GM12878 (cell line): Measurements from ENCODE around the gene PACS1. TPM values are rescaled to one million over a fixed set of nuclear protein-coding genes. Genes with fewer than 3 reads are reported as not detected.

Source experiments
- ATAC-seq: fragments of 200-7000 bp; cut with Tn5 transposase; 3 replicates; pipeline ENCODE4 v1.9.1; 2020; ENCODE audit warnings: mild to moderate bottlenecking, moderate library complexity
- BruUV-seq: library from RNA; stranded (reverse); fragments of 400-500 nt; replicated peaks from 2 replicates; lab custom pipeline; 2021; lab: Mats Ljungman, UMichigan
- CTCF ChIA-PET: fragments of 300-600 bp; sonication (Branson Sonifier 250); formaldehyde crosslinking; extraction: SDS; loops from one replicate; lab custom pipeline; 2021; ENCODE audit warnings: inconsistent platforms; lab: Yijun Ruan, JAX
- POLR2A ChIA-PET: fragments of 350-600 bp; formaldehyde crosslinking; extraction: SDS; loops from one replicate; lab custom pipeline; 2021; ENCODE audit warnings: inconsistent platforms; lab: Charles Lee
- RAD21 ChIA-PET: fragments of 300-600 bp; sonication (Branson Sonifier 250); formaldehyde crosslinking; loops from one replicate; lab custom pipeline; 2023; ENCODE audit warnings: antibody characterized with exemption; ENCODE audit not compliant: unreplicated experiment; lab: Charles Lee
- SMC1A ChIA-PET: fragments of 300-600 bp; sonication (Branson Sonifier 250); formaldehyde crosslinking; loops from one replicate; lab custom pipeline; 2023; ENCODE audit not compliant: unreplicated experiment, uncharacterized antibody; lab: Charles Lee
- DNase-seq: peaks from one replicate; pipeline ENCODE4 v3.0.0-alpha.2; 2011; ENCODE audit warnings: low read depth, low spot score
- FAIRE-seq: peaks from 3 replicates; lab custom pipeline; 2011; peaks lifted over from hg19 to GRCh38; lab: Jason Lieb, UNC
- H2AFZ ChIP-seq: 2 replicates; pipeline ENCODE4 v1.6.0; 2011; ENCODE audit warnings: low read depth, low read length, control low read depth; ENCODE audit not compliant: control insufficient read depth
- H3K27ac ChIP-seq: 2 replicates; pipeline ENCODE4 v1.5.1; 2011; ENCODE audit warnings: control low read depth; ENCODE audit not compliant: control insufficient read depth, insufficient read depth
- H3K27me3 ChIP-seq, 2 experiments: replicated peaks in 1 of 2; 2 replicates each; pipeline versions ENCODE4 v1.6.0 to v1.6.1; 2011; ENCODE audit warnings: low read length in 1 of 2; ENCODE audit not compliant: control insufficient read depth in 2 of 2, insufficient read depth in 2 of 2
- H3K36me3 ChIP-seq, 2 experiments: 2 replicates each; pipeline ENCODE4 v1.5.1; 2011; ENCODE audit warnings: low read length in 1 of 2; ENCODE audit not compliant: control insufficient read depth in 2 of 2, insufficient read depth in 2 of 2
- H3K4me1 ChIP-seq: 2 replicates; pipeline ENCODE4 v1.6.1; 2011; ENCODE audit warnings: mild to moderate bottlenecking, low read length, moderate library complexity, mixed read lengths; ENCODE audit not compliant: control insufficient read depth, insufficient read depth
- H3K4me2 ChIP-seq: 2 replicates; pipeline ENCODE4 v1.6.0; 2011; ENCODE audit warnings: control low read depth; ENCODE audit not compliant: control insufficient read depth, insufficient read depth
- H3K4me3 ChIP-seq: fragments of 200-600 bp; sonication (generic); 2 replicates; pipeline ENCODE4 v1.5.1; 2016
- H3K79me2 ChIP-seq: 2 replicates; pipeline ENCODE4 v1.6.0; 2011; ENCODE audit warnings: low read length; ENCODE audit not compliant: control insufficient read depth, insufficient read depth
- H3K9ac ChIP-seq: 2 replicates; pipeline ENCODE4 v1.8.0; 2011; ENCODE audit warnings: low read length, control low read depth, mixed read lengths; ENCODE audit not compliant: control insufficient read depth, insufficient read depth
- H3K9me3 ChIP-seq: replicated peaks from 3 replicates; pipeline ENCODE4 v1.5.1; 2011; ENCODE audit warnings: mild to moderate bottlenecking, low read length; ENCODE audit not compliant: control insufficient read depth, insufficient read depth
- H4K20me1 ChIP-seq: 2 replicates; pipeline ENCODE4 v1.6.0; 2011; ENCODE audit not compliant: control insufficient read depth, insufficient read depth
- CBFB ChIP-seq: IDR thresholded peaks from 2 replicates; pipeline ENCODE4 v1.6.1; 2016; ENCODE audit warnings: antibody characterized with exemption, low read depth
- HDAC6 ChIP-seq: fragments of 200-600 bp; sonication (generic); IDR thresholded peaks from one replicate; pipeline ENCODE4 v1.8.0; 2017; ENCODE audit warnings: antibody characterized with exemption; ENCODE audit not compliant: unreplicated experiment
- POU2F2 ChIP-seq: IDR thresholded peaks from 3 replicates; pipeline ENCODE4 v1.6.1; 2011; ENCODE audit warnings: low read depth, mild to moderate bottlenecking, low read length, borderline replicate concordance
- RB1 ChIP-seq: fragments of 450-650 bp; formaldehyde crosslinking; IDR thresholded peaks from 2 replicates; pipeline ENCODE4 v1.6.1; 2017; ENCODE audit warnings: mild to moderate bottlenecking, borderline replicate concordance
- RUNX3 ChIP-seq: IDR thresholded peaks from 2 replicates; pipeline ENCODE4 v1.6.1; 2012; ENCODE audit warnings: low read length, inconsistent platforms
- SIN3A ChIP-seq: IDR thresholded peaks from 2 replicates; pipeline ENCODE4 v1.6.1; 2012; ENCODE audit warnings: low read depth, low read length, improper control_type of control experiment
- SP1 ChIP-seq: IDR thresholded peaks from one replicate; pipeline ENCODE4 v1.6.1; 2011; ENCODE audit warnings: low read depth, low read length
- ZSCAN29 ChIP-seq: fragments of 450-650 bp; IDR thresholded peaks from 2 replicates; pipeline ENCODE4 v1.6.1; 2017; ENCODE audit warnings: mild to moderate bottlenecking, moderate library complexity
- WGBS: methylation state at CpG from one replicate; pipeline ENCODE4 v1.1.6; 2016; ENCODE audit warnings: low lambda C conversion rate; ENCODE audit not compliant: insufficient replicate concordance, insufficient coverage; ENCODE audit errors: missing lambda C conversion rate; 5-methylcytosine and 5-hydroxymethylcytosine counted together
- in situ Hi-C: fragments of 300-500 bp; cut with MboI; formaldehyde crosslinking; loops from 9 replicates; pipeline ENCODE4 v1.14.3; 2018; ENCODE audit warnings: mixed read lengths
- intact Hi-C: fragments of 100-400 bp; cut with micrococcal nuclease; formaldehyde crosslinking; loops from one replicate; pipeline ENCODE4 v1.14.2; 2022; ENCODE audit not compliant: unreplicated experiment
- polyA plus RNA-seq, 11 experiments: library from polyadenylated mRNA; depleted of rRNA in 4 of 11; unstranded in 6 of 11; stranded (reverse) in 5 of 11; fragments of >200 nt; fragmentation: Nextera tagmentation in 4 of 11; fragmentation: Illumina TruSeq in 1 of 11; extraction: Ambion mirVana in 4 of 11; extraction: Trizol in 1 of 11; gene quantifications; 1 replicate in 1 of 11; 2 replicates in 10 of 11; pipeline versions ENCODE4 v1.2.1 to v1.2.3, GENCODE V29; 2011 to 2016; ENCODE audit warnings: inconsistent platforms in 2 of 11, missing spikeins in 2 of 11, low read depth in 1 of 11
- total RNA-seq, 4 experiments: library from RNA; depleted of rRNA in 3 of 4; stranded (reverse); fragments of >200 nt in 3 of 4; fragmentation: Illumina TruSeq in 1 of 4; extraction: Trizol in 1 of 4; gene quantifications; 2 replicates each; pipeline versions ENCODE4 v1.2.1 to v1.2.3, GENCODE V29; 2013 to 2021
- TF ChIP-seq, protein P1 (sequence below): IDR thresholded peaks from 2 replicates; pipeline ENCODE4 v1.6.1; 2011; ENCODE audit warnings: mild to moderate bottlenecking, low read depth, low read length, moderate library complexity; ENCODE audit not compliant: insufficient replicate concordance
- TF ChIP-seq, protein P2 (sequence below): fragments of 450-650 bp; formaldehyde crosslinking; IDR thresholded peaks from 2 replicates; pipeline ENCODE4 v1.4.0; 2020; ENCODE audit warnings: mild to moderate bottlenecking, moderate library complexity
- TF ChIP-seq, protein P3 (sequence below): IDR thresholded peaks from 2 replicates; pipeline ENCODE4 v1.6.1; 2012; ENCODE audit warnings: low read depth, low read length, improper control_type of control experiment
- TF ChIP-seq, protein P4 (sequence below): IDR thresholded peaks from 2 replicates; pipeline ENCODE4 v1.6.1; 2012; ENCODE audit warnings: mild to moderate bottlenecking, low read depth, low read length
- TF ChIP-seq, protein P5 (sequence below): IDR thresholded peaks from 2 replicates; pipeline ENCODE4 v1.6.1; 2011; ENCODE audit warnings: borderline replicate concordance, low read depth, mild to moderate bottlenecking, moderate library complexity, low read length; ENCODE audit not compliant: insufficient read depth, poor library complexity, severe bottlenecking

PACS1 gene
- total and polyA plus RNA-seq, 10 of the 15 experiments (the other 5 are each of a cell fraction or from before 2014, with no cell fraction given): 1.1 to 74.3 (median 17.9) TPM

DNA sequence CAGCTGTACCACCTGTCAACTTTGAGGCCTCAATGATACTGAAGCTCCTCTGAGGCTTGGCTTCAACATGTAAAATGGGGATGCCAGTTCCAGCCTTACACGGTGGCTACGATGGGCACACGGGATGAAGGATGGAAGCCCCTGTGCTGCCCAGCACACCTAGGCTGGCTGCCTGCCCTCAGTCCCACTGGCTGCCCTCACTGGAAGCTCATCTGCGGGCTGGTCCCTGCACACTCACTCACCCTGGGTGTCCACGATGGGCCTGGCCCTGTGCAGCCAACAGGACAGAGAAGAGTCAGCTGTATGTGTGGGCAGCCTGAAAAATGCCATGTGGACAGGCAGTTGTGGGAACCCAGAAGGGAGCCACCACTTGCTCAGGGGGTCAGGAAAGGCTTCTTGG lies 216.6 kb downstream of the PACS1 start:
- FAIRE-seq: no peak
- Histone ChIP-seq H3K4me2 (no peak overlapping the region), H3K4me3 (no peak overlapping the region), H3K9me3 (no peaks in the 10 kb centered on the region), H3K27ac (no peak overlapping the region), H3K36me3 (no peaks in the 10 kb centered on the region; a peak in 1 of 4 replicates), H3K9ac (no peak overlapping the region), H3K27me3 (peaks cover 2% of the 10 kb centered on the region in 2 experiments; a peak in 1 of 4 replicates), H3K79me2 (peaks cover 12% of the 10 kb centered on the region), H2AFZ (no peak overlapping the region), H4K20me1 (no peaks in the 10 kb centered on the region; the same call in 1 of the 2 replicates), H3K4me1 (peaks cover 22% of the 10 kb centered on the region)
- no TSS peak for BruUV-seq
- 77% methylated on average over 5 of the region's 5 CpGs for WGBS
- in situ Hi-C loops: no loop called here
- RAD21 ChIA-PET: no interaction called here
- CTCF ChIA-PET: interaction anchor here (0.6 to 1.6 kb wide), 6 partner anchors 15 to 103 kb away, joined by 3 to 8 read pairs (median 4); no protein-coding TSS in a partner anchor
- ATAC-seq: no peak
- POLR2A ChIA-PET: interaction anchor here (1.9 kb wide), 1 partner anchor 19 kb away, joined by 5 read pairs; the partner anchor contains the start of gene RAB1B
- no peak for DNase-seq
- SMC1A ChIA-PET: interaction anchor here (0.9 kb wide), 1 partner anchor 103 kb away, joined by 3 read pairs; no protein-coding TSS in a partner anchor
- intact Hi-C loops: no loop called here
- TF ChIP-seq, protein P1, sequence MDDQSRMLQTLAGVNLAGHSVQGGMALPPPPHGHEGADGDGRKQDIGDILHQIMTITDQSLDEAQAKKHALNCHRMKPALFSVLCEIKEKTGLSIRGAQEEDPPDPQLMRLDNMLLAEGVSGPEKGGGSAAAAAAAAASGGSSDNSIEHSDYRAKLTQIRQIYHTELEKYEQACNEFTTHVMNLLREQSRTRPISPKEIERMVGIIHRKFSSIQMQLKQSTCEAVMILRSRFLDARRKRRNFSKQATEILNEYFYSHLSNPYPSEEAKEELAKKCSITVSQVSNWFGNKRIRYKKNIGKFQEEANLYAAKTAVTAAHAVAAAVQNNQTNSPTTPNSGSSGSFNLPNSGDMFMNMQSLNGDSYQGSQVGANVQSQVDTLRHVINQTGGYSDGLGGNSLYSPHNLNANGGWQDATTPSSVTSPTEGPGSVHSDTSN: no peak
- TF ChIP-seq, protein P2, sequence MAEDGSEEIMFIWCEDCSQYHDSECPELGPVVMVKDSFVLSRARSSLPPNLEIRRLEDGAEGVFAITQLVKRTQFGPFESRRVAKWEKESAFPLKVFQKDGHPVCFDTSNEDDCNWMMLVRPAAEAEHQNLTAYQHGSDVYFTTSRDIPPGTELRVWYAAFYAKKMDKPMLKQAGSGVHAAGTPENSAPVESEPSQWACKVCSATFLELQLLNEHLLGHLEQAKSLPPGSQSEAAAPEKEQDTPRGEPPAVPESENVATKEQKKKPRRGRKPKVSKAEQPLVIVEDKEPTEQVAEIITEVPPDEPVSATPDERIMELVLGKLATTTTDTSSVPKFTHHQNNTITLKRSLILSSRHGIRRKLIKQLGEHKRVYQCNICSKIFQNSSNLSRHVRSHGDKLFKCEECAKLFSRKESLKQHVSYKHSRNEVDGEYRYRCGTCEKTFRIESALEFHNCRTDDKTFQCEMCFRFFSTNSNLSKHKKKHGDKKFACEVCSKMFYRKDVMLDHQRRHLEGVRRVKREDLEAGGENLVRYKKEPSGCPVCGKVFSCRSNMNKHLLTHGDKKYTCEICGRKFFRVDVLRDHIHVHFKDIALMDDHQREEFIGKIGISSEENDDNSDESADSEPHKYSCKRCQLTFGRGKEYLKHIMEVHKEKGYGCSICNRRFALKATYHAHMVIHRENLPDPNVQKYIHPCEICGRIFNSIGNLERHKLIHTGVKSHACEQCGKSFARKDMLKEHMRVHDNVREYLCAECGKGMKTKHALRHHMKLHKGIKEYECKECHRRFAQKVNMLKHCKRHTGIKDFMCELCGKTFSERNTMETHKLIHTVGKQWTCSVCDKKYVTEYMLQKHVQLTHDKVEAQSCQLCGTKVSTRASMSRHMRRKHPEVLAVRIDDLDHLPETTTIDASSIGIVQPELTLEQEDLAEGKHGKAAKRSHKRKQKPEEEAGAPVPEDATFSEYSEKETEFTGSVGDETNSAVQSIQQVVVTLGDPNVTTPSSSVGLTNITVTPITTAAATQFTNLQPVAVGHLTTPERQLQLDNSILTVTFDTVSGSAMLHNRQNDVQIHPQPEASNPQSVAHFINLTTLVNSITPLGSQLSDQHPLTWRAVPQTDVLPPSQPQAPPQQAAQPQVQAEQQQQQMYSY: no peak
- TF ChIP-seq SIN3A (no peak), CBFB (no peak), ZSCAN29 (no peak), POU2F2 (no peak), HDAC6 (no peak), RUNX3 (no peak), RB1 (no peak), SP1 (no peak)
- TF ChIP-seq, protein P3, sequence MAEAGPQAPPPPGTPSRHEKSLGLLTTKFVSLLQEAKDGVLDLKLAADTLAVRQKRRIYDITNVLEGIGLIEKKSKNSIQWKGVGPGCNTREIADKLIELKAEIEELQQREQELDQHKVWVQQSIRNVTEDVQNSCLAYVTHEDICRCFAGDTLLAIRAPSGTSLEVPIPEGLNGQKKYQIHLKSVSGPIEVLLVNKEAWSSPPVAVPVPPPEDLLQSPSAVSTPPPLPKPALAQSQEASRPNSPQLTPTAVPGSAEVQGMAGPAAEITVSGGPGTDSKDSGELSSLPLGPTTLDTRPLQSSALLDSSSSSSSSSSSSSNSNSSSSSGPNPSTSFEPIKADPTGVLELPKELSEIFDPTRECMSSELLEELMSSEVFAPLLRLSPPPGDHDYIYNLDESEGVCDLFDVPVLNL: no peak
- TF ChIP-seq, protein P4, sequence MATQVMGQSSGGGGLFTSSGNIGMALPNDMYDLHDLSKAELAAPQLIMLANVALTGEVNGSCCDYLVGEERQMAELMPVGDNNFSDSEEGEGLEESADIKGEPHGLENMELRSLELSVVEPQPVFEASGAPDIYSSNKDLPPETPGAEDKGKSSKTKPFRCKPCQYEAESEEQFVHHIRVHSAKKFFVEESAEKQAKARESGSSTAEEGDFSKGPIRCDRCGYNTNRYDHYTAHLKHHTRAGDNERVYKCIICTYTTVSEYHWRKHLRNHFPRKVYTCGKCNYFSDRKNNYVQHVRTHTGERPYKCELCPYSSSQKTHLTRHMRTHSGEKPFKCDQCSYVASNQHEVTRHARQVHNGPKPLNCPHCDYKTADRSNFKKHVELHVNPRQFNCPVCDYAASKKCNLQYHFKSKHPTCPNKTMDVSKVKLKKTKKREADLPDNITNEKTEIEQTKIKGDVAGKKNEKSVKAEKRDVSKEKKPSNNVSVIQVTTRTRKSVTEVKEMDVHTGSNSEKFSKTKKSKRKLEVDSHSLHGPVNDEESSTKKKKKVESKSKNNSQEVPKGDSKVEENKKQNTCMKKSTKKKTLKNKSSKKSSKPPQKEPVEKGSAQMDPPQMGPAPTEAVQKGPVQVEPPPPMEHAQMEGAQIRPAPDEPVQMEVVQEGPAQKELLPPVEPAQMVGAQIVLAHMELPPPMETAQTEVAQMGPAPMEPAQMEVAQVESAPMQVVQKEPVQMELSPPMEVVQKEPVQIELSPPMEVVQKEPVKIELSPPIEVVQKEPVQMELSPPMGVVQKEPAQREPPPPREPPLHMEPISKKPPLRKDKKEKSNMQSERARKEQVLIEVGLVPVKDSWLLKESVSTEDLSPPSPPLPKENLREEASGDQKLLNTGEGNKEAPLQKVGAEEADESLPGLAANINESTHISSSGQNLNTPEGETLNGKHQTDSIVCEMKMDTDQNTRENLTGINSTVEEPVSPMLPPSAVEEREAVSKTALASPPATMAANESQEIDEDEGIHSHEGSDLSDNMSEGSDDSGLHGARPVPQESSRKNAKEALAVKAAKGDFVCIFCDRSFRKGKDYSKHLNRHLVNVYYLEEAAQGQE: no peak
- TF ChIP-seq, protein P5, sequence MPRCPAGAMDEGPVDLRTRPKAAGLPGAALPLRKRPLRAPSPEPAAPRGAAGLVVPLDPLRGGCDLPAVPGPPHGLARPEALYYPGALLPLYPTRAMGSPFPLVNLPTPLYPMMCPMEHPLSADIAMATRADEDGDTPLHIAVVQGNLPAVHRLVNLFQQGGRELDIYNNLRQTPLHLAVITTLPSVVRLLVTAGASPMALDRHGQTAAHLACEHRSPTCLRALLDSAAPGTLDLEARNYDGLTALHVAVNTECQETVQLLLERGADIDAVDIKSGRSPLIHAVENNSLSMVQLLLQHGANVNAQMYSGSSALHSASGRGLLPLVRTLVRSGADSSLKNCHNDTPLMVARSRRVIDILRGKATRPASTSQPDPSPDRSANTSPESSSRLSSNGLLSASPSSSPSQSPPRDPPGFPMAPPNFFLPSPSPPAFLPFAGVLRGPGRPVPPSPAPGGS: no peak
